B cell (primary cell): ENCODE results near the gene LPIN3. TPM values are rescaled to one million over a fixed set of nuclear protein-coding genes. Genes with fewer than 3 reads are reported as not detected.

Experiments
- ATAC-seq: fragments of 200-7000 bp; cut with Tn5 transposase; one replicate; pipeline ENCODE4 v1.10.0; 2021; ENCODE audit warnings: low read depth, mild to moderate bottlenecking, moderate number of reproducible peaks, moderate library complexity
- CTCF ChIA-PET: fragments of 350-600 bp; sonication (Branson Sonifier 250); formaldehyde crosslinking; loops from one replicate; lab custom pipeline; 2021; ENCODE audit warnings: antibody characterized with exemption, inconsistent platforms; lab: Charles Lee
- POLR2A ChIA-PET: fragments of 350-600 bp; sonication (Branson Sonifier 250); formaldehyde crosslinking; loops from one replicate; lab custom pipeline; 2021; ENCODE audit warnings: antibody characterized with exemption; lab: Charles Lee
- DNase-seq: peaks from one replicate; pipeline ENCODE4 v3.0.0; 2013
- H2AFZ ChIP-seq: 2 replicates; pipeline ENCODE4 v1.6.1; 2012; ENCODE audit warnings: mild to moderate bottlenecking, low read depth, low read length; ENCODE audit not compliant: insufficient read depth, poor library complexity, severe bottlenecking
- H3K27ac ChIP-seq, 2 donors: 1 replicate in 1 of 2; 2 replicates in 1 of 2; pipeline ENCODE4 v1.5.1; 2012 to 2013; ENCODE audit warnings: low read length in 2 of 2, mild to moderate bottlenecking in 2 of 2, moderate library complexity in 1 of 2
- H3K27me3 ChIP-seq, 4 experiments: fragments of 200-600 bp in 1 of 4; sonication (generic) in 1 of 4; replicated peaks in 1 of 4; 1 replicate in 2 of 4; 2 replicates in 2 of 4; pipeline versions ENCODE4 v1.6.1 to v1.7.0; 2013 to 2016; ENCODE audit warnings: low read length in 3 of 4, mild to moderate bottlenecking in 2 of 4, mixed read lengths in 1 of 4, moderate library complexity in 1 of 4; ENCODE audit not compliant: insufficient read depth in 4 of 4, control insufficient read depth in 3 of 4; ENCODE audit errors: control extremely low read depth in 1 of 4
- H3K36me3 ChIP-seq, 2 experiments: replicated peaks in 1 of 2; 1 replicate in 1 of 2; 2 replicates in 1 of 2; pipeline versions ENCODE4 v1.6.1 to v1.7.1; 2013; ENCODE audit warnings: low read length in 1 of 2; ENCODE audit not compliant: insufficient read depth in 2 of 2, control insufficient read depth in 1 of 2; ENCODE audit errors: control extremely low read depth in 1 of 2, extremely low read depth in 1 of 2
- H3K4me1 ChIP-seq, 2 donors: fragments of 200-600 bp in 1 of 2; sonication (generic) in 1 of 2; 1 replicate in 1 of 2; 2 replicates in 1 of 2; pipeline versions ENCODE4 v1.5.1 to v1.6.1; 2013 to 2017; ENCODE audit warnings: low read length in 2 of 2; ENCODE audit not compliant: control insufficient read depth in 2 of 2, insufficient read depth in 2 of 2
- H3K4me2 ChIP-seq: replicated peaks from 2 replicates; pipeline ENCODE3; 2012; ENCODE audit warnings: mild to moderate bottlenecking, low read depth, low read length; ENCODE audit not compliant: poor library complexity, severe bottlenecking
- H3K4me3 ChIP-seq, 5 experiments: fragments of 200-600 bp in 1 of 5; sonication (generic) in 1 of 5; 1 replicate in 3 of 5; 2 replicates in 2 of 5; pipeline versions ENCODE4 v1.5.1 to v1.7.0; 2011 to 2016; ENCODE audit warnings: low read length in 4 of 5, mild to moderate bottlenecking in 4 of 5, low read depth in 2 of 5, control low read depth in 1 of 5, moderate library complexity in 1 of 5; ENCODE audit not compliant: insufficient read depth in 1 of 5; ENCODE audit errors: control extremely low read depth in 1 of 5, extremely low read depth in 1 of 5
- H3K79me2 ChIP-seq: fragments of 200-600 bp; sonication (generic); one replicate; pipeline ENCODE4 v1.6.0; 2016; ENCODE audit warnings: low read length; ENCODE audit not compliant: control insufficient read depth, insufficient read depth
- H3K9ac ChIP-seq: fragments of 200-600 bp; sonication (generic); 2 replicates; pipeline ENCODE4 v1.6.1; 2017; ENCODE audit warnings: mild to moderate bottlenecking, low read length, moderate library complexity
- H3K9me3 ChIP-seq, 3 donors: one replicate each; pipeline versions ENCODE4 v1.6.1 to v1.7.1; 2013; ENCODE audit warnings: low read length in 2 of 3; ENCODE audit not compliant: control insufficient read depth in 2 of 3, insufficient read depth in 1 of 3; ENCODE audit errors: control extremely low read depth in 1 of 3
- H4K20me1 ChIP-seq: 2 replicates; pipeline ENCODE4 v1.6.0; 2012; ENCODE audit warnings: mild to moderate bottlenecking, low read length; ENCODE audit not compliant: insufficient read depth, control insufficient read depth, poor library complexity, severe bottlenecking
- H3K27ac Mint-ChIP-seq: one replicate; pipeline ENCODE4 v1.8.0; 2021; ENCODE audit warnings: mixed read lengths
- H3K27me3 Mint-ChIP-seq: one replicate; pipeline ENCODE4 v1.8.0; 2021; ENCODE audit warnings: mixed read lengths
- H3K4me1 Mint-ChIP-seq: one replicate; pipeline ENCODE4 v1.8.0; 2021; ENCODE audit warnings: mixed read lengths
- H3K4me3 Mint-ChIP-seq: one replicate; pipeline ENCODE4 v1.8.0; 2021; ENCODE audit warnings: mixed read lengths
- H3K9me3 Mint-ChIP-seq: one replicate; pipeline ENCODE4 v1.8.0; 2022; ENCODE audit warnings: mixed read lengths; ENCODE audit not compliant: insufficient read depth
- EZH2 ChIP-seq: IDR thresholded peaks from 2 replicates; pipeline ENCODE4 v1.6.1; 2012; ENCODE audit warnings: borderline replicate concordance, low read depth, mild to moderate bottlenecking, moderate library complexity, low read length; ENCODE audit not compliant: insufficient read depth, poor library complexity, severe bottlenecking
- whole genome bisulfite sequencing: methylation state at CpG from one replicate; pipeline ENCODE4 v1.1.5; 2013; ENCODE audit warnings: missing lambda C conversion rate; ENCODE audit not compliant: insufficient coverage; 5-methylcytosine and 5-hydroxymethylcytosine counted together
- intact Hi-C: fragments of 100-400 bp; cut with micrococcal nuclease; formaldehyde crosslinking; loops from one replicate; pipeline ENCODE4 v1.10.0; 2022
- polyA plus RNA-seq: library from polyadenylated mRNA; depleted of rRNA; stranded (reverse); fragments of >200 nt; gene quantifications from 2 replicates; pipeline ENCODE4 v1.2.3, GENCODE V29; 2012
- total RNA-seq, 2 donors: library from RNA; stranded (reverse); fragments of 120-200 nt in 1 of 2; gene quantifications; 1 replicate in 1 of 2; 2 replicates in 1 of 2; pipeline versions ENCODE4 v1.2.3 to v1.2.4, GENCODE V29; 2013 to 2022
- TF ChIP-seq, protein P1 (sequence below): fragments of 200-600 bp; IDR thresholded peaks from one replicate; pipeline ENCODE4 v1.8.0; 2022; ENCODE audit warnings: antibody characterized with exemption, mild to moderate bottlenecking

Gene LPIN3
- total and polyA plus RNA-seq, 2 donors (not counting 1 experiment from before 2014, with no cell fraction given) = 0.84 to 1.2 TPM

DNA sequence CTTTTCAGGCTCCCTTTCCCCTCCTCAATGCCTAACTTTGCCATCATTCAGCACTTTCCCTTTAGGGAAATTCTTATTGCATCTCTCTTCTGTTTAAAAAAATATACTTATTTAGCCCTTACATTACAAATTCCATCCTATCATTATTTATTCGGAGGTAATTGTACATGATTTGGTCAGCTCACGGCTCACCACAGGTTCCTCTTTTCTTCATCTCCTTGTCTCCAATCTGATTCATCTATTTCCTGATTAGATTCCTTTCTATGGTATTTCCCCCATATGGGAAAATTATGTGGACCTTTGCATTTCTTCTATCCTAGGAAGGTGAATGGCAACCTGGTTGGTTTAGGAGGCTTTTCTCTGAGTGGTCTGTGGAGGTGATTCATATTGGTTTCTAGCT, 38.9 kb downstream of the LPIN3 start:
- Mint-ChIP-seq H3K27ac (no peak overlapping the region), H3K9me3 (no peaks in the 10 kb centered on the region), H3K4me1 (no peaks in the 10 kb centered on the region), H3K27me3 (peaks cover 48% of the 10 kb centered on the region), H3K4me3 (no peak overlapping the region)
- H3K36me3 ChIP-seq = no peaks in the 10 kb centered on the region
- WGBS = no CpG with 5 or more reads among the region's 2 CpGs
- CTCF ChIA-PET = no interaction called here
- no peak overlapping the region for H3K4me2 ChIP-seq
- TF ChIP-seq, protein P1, sequence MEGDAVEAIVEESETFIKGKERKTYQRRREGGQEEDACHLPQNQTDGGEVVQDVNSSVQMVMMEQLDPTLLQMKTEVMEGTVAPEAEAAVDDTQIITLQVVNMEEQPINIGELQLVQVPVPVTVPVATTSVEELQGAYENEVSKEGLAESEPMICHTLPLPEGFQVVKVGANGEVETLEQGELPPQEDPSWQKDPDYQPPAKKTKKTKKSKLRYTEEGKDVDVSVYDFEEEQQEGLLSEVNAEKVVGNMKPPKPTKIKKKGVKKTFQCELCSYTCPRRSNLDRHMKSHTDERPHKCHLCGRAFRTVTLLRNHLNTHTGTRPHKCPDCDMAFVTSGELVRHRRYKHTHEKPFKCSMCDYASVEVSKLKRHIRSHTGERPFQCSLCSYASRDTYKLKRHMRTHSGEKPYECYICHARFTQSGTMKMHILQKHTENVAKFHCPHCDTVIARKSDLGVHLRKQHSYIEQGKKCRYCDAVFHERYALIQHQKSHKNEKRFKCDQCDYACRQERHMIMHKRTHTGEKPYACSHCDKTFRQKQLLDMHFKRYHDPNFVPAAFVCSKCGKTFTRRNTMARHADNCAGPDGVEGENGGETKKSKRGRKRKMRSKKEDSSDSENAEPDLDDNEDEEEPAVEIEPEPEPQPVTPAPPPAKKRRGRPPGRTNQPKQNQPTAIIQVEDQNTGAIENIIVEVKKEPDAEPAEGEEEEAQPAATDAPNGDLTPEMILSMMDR = no peak
- no peak for TF ChIP-seq EZH2
- H3K27ac ChIP-seq = no peak overlapping the region
- peaks cover 0 to 4% (median 2%) of the 10 kb centered on the region in 4 experiments for H3K27me3 ChIP-seq
- H3K79me2 ChIP-seq = no peaks in the 10 kb centered on the region
- DNase-seq (no peak), ATAC-seq (no peak)
- POLR2A ChIA-PET = no interaction called here
- no peak overlapping the region for H3K9ac ChIP-seq
- H3K4me1 ChIP-seq = no peaks in the 10 kb centered on the region
- no peak overlapping the region for H2AFZ ChIP-seq
- intact Hi-C loops = no loop called here
- no peaks in the 10 kb centered on the region for H4K20me1 ChIP-seq
- no peak overlapping the region for H3K4me3 ChIP-seq
- H3K9me3 ChIP-seq = peaks cover 0 to 8% (median 0%) of the 10 kb centered on the region in 3 donors

DNA sequence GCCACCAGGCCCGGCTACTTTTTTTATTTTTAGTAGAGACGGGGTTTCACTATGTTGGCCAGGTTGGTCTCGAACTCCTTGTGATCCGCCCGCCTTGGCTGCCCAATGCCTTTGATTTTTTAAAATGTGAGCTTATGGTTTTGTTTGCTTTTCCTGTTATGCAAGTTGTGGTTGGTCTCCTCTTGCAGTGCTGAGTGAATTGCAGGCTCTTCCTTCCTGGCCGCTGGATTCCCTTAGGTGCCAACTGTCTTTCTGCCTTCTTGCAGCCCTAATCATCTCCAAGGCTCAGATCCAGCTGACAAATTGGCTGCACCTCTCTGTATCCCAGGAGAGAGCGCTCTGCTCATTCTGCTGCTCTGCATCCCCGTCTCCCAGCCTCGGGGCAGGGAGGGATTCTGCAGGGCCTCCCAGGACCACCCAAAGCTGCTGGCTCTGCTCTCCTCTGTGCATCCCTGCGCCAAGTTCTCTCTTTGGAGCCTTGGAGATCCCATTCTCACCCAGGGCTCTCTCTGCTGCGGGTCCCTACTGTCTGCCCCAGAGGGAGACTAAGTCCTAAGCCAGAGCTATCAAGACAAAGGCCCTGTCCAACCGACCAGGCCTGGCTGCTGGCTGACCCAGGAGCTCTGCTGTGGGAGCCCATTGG, 40.1 kb downstream of the LPIN3 start:
- Mint-ChIP-seq H3K4me1 (no peaks in the 10 kb centered on the region), H3K9me3 (no peaks in the 10 kb centered on the region), H3K27me3 (peaks cover 46% of the 10 kb centered on the region), H3K4me3 (no peak overlapping the region), H3K27ac (no peak overlapping the region)
- no peaks in the 10 kb centered on the region for H3K4me1 ChIP-seq
- CTCF ChIA-PET = no interaction called here
- intact Hi-C loops = no loop called here
- TF ChIP-seq, protein P1 = no peak
- TF ChIP-seq EZH2 = no peak
- H3K36me3 ChIP-seq = no peaks in the 10 kb centered on the region
- H2AFZ ChIP-seq = no peak overlapping the region
- H3K4me2 ChIP-seq = no peak overlapping the region
- H3K27me3 ChIP-seq = peaks cover 0 to 4% (median 2%) of the 10 kb centered on the region in 4 experiments
- WGBS = 67% methylated on average over 12 of the region's 12 CpGs
- POLR2A ChIA-PET = no interaction called here
- no peak overlapping the region for H3K27ac ChIP-seq
- H3K4me3 ChIP-seq = no peak overlapping the region
- peaks cover 0 to 8% (median 0%) of the 10 kb centered on the region in 3 donors for H3K9me3 ChIP-seq
- no peaks in the 10 kb centered on the region for H4K20me1 ChIP-seq
- H3K9ac ChIP-seq = no peak overlapping the region
- DNase-seq (no peak), ATAC-seq (no peak)
- H3K79me2 ChIP-seq = no peaks in the 10 kb centered on the region
